ENCODE data around the gene ASXL2. TPM values are rescaled to one million over a fixed set of nuclear protein-coding genes. Genes with fewer than 3 reads are reported as not detected.
"Not testable (repeated sequence)": the region's sequence is repeated elsewhere in the genome, so short reads cannot be mapped to it uniquely, and the experiment has no call there.

ASXL2 gene
- total and polyA plus RNA-seq, 2 of the 13 experiments (the other 11 are each of a cell fraction or from before 2014, with no cell fraction given), result 12.1 to 19.2 TPM

GRCh38 chr2:25828532-25829376, 49.5 kb downstream of the ASXL2 start:
- H3K9ac ChIP-seq (ENCODE audit: insufficient read depth, low read depth, low read length); H3K9me3 ChIP-seq (ENCODE audit: low read length); H2AFZ ChIP-seq (ENCODE audit: low read length); intact Hi-C loops (cut with micrococcal nuclease; ENCODE audit: unreplicated experiment); H4K20me1 ChIP-seq (ENCODE audit: insufficient read depth, low read length); H3K27me3 ChIP-seq (ENCODE audit: control insufficient read depth in 1 of 2, insufficient read depth in 2 of 2, low read length in 2 of 2); FAIRE-seq; CTCF ChIA-PET (ENCODE audit: low intra/inter-chr PET ratio, low total read pairs); BruUV-seq (replicated peaks); H3K4me3 ChIP-seq (replicated peaks in 1 of 3; ENCODE audit: insufficient read depth in 1 of 3, low read depth in 2 of 3, low read length in 3 of 3); in situ Hi-C loops (cut with HindIII; ENCODE audit: extremely low pct_ligation_motif_present, low pct_unique_long_range_greater_than_20kb): not testable (repeated sequence)
- 80% methylated on average over 7 of the region's 7 CpGs for WGBS (ENCODE audit: low lambda C conversion rate)
- Histone ChIP-seq H3K79me2 (ENCODE audit: insufficient read depth, low read length) (peaks cover 35% of the 10 kb centered on the region), H3K36me3 (replicated peaks in 1 of 2; ENCODE audit: control insufficient read depth in 1 of 2, insufficient read depth in 2 of 2, low read length in 2 of 2) (peaks cover 2 to 13% of the 10 kb centered on the region in 2 experiments; a peak in 3 of 5 replicates), H3K4me2 (ENCODE audit: low read depth, low read length) (peak overlapping the region; percentile 42), H3K27ac (ENCODE audit: extremely low read length, insufficient read depth, low read length) (peak overlapping the region; percentile 59), H3K4me1 (ENCODE audit: insufficient read depth, low read length) (peaks cover 33% of the 10 kb centered on the region)
- ATAC-seq, result peak; percentile 64
- DNase-seq (ENCODE audit: low spot score), result peak; percentile 13
- POLR2A ChIA-PET, result interaction anchor here (1.0 to 2.4 kb wide), 2 partner anchors 19 to 50 kb away, joined by 3 to 7 read pairs; no protein-coding TSS in a partner anchor
- TF ChIP-seq, protein P1, sequence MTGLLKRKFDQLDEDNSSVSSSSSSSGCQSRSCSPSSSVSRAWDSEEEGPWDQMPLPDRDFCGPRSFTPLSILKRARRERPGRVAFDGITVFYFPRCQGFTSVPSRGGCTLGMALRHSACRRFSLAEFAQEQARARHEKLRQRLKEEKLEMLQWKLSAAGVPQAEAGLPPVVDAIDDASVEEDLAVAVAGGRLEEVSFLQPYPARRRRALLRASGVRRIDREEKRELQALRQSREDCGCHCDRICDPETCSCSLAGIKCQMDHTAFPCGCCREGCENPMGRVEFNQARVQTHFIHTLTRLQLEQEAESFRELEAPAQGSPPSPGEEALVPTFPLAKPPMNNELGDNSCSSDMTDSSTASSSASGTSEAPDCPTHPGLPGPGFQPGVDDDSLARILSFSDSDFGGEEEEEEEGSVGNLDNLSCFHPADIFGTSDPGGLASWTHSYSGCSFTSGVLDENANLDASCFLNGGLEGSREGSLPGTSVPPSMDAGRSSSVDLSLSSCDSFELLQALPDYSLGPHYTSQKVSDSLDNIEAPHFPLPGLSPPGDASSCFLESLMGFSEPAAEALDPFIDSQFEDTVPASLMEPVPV (CRISPR knock-in tag; IDR thresholded peaks at IDR 0.05), result 0 out of 2 replicates have a peak, but pooled peaks have one; percentile 51
- TF ChIP-seq TEAD3 (CRISPR knock-in tag; optimal IDR thresholded peaks at IDR 0.05; ENCODE audit: borderline replicate concordance), result peak; percentile 19
- TF ChIP-seq, protein P2, sequence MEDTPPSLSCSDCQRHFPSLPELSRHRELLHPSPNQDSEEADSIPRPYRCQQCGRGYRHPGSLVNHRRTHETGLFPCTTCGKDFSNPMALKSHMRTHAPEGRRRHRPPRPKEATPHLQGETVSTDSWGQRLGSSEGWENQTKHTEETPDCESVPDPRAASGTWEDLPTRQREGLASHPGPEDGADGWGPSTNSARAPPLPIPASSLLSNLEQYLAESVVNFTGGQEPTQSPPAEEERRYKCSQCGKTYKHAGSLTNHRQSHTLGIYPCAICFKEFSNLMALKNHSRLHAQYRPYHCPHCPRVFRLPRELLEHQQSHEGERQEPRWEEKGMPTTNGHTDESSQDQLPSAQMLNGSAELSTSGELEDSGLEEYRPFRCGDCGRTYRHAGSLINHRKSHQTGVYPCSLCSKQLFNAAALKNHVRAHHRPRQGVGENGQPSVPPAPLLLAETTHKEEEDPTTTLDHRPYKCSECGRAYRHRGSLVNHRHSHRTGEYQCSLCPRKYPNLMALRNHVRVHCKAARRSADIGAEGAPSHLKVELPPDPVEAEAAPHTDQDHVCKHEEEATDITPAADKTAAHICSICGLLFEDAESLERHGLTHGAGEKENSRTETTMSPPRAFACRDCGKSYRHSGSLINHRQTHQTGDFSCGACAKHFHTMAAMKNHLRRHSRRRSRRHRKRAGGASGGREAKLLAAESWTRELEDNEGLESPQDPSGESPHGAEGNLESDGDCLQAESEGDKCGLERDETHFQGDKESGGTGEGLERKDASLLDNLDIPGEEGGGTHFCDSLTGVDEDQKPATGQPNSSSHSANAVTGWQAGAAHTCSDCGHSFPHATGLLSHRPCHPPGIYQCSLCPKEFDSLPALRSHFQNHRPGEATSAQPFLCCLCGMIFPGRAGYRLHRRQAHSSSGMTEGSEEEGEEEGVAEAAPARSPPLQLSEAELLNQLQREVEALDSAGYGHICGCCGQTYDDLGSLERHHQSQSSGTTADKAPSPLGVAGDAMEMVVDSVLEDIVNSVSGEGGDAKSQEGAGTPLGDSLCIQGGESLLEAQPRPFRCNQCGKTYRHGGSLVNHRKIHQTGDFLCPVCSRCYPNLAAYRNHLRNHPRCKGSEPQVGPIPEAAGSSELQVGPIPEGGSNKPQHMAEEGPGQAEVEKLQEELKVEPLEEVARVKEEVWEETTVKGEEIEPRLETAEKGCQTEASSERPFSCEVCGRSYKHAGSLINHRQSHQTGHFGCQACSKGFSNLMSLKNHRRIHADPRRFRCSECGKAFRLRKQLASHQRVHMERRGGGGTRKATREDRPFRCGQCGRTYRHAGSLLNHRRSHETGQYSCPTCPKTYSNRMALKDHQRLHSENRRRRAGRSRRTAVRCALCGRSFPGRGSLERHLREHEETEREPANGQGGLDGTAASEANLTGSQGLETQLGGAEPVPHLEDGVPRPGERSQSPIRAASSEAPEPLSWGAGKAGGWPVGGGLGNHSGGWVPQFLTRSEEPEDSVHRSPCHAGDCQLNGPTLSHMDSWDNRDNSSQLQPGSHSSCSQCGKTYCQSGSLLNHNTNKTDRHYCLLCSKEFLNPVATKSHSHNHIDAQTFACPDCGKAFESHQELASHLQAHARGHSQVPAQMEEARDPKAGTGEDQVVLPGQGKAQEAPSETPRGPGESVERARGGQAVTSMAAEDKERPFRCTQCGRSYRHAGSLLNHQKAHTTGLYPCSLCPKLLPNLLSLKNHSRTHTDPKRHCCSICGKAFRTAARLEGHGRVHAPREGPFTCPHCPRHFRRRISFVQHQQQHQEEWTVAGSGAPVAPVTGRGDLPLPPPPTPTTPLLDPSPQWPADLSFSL (CRISPR knock-in tag; IDR thresholded peaks at IDR 0.05), result 0 out of 2 replicates have a peak, but pooled peaks have one; percentile 52
- 0 out of 2 replicates have a peak, but pooled peaks have one; percentile 6 for TF ChIP-seq SOX5 (CRISPR knock-in tag; IDR thresholded peaks at IDR 0.05; ENCODE audit: borderline replicate concordance)
- 0 out of 2 replicates have a peak, but pooled peaks have one; percentile 20 for TF ChIP-seq ZNF501 (CRISPR knock-in tag; IDR thresholded peaks at IDR 0.05)
- TF ChIP-seq SMYD3 (CRISPR knock-in tag; IDR thresholded peaks at IDR 0.05), result peak; percentile 42; the same call in 1 of the 2 replicates
- 0 out of 2 replicates have a peak, but pooled peaks have one; percentile 38 for TF ChIP-seq KLF6 (CRISPR knock-in tag; IDR thresholded peaks at IDR 0.05)
- TF ChIP-seq ZNF770 (CRISPR knock-in tag; IDR thresholded peaks at IDR 0.05), result 0 out of 2 replicates have a peak, but pooled peaks have one; percentile 39
